LNCaP clone FGC (cell line): ENCODE results near the gene MC1R.

ENCODE experiments used
- DNase-seq: peaks from one replicate; pipeline ENCODE4 v3.0.0-alpha.2; 2011; ENCODE audit warnings: low read depth
- H3K4me3 ChIP-seq: 2 replicates; pipeline ENCODE4 v1.5.1; 2011; ENCODE audit warnings: mild to moderate bottlenecking, low read depth, low read length, control low read depth
- TF ChIP-seq, protein P1 (sequence below): IDR thresholded peaks from 2 replicates; pipeline ENCODE4 v1.5.1; 2012; ENCODE audit warnings: mild to moderate bottlenecking; ENCODE audit not compliant: control insufficient read depth, insufficient read depth; ENCODE audit errors: extremely low read depth

MC1R gene

GRCh38 chr16:89890200-89890599 is 28.5 kb upstream of the MC1R start:
- TF ChIP-seq, protein P1, sequence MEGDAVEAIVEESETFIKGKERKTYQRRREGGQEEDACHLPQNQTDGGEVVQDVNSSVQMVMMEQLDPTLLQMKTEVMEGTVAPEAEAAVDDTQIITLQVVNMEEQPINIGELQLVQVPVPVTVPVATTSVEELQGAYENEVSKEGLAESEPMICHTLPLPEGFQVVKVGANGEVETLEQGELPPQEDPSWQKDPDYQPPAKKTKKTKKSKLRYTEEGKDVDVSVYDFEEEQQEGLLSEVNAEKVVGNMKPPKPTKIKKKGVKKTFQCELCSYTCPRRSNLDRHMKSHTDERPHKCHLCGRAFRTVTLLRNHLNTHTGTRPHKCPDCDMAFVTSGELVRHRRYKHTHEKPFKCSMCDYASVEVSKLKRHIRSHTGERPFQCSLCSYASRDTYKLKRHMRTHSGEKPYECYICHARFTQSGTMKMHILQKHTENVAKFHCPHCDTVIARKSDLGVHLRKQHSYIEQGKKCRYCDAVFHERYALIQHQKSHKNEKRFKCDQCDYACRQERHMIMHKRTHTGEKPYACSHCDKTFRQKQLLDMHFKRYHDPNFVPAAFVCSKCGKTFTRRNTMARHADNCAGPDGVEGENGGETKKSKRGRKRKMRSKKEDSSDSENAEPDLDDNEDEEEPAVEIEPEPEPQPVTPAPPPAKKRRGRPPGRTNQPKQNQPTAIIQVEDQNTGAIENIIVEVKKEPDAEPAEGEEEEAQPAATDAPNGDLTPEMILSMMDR: no peak
- H3K4me3 ChIP-seq: no peak overlapping the region
- DNase-seq: no peak

DNA sequence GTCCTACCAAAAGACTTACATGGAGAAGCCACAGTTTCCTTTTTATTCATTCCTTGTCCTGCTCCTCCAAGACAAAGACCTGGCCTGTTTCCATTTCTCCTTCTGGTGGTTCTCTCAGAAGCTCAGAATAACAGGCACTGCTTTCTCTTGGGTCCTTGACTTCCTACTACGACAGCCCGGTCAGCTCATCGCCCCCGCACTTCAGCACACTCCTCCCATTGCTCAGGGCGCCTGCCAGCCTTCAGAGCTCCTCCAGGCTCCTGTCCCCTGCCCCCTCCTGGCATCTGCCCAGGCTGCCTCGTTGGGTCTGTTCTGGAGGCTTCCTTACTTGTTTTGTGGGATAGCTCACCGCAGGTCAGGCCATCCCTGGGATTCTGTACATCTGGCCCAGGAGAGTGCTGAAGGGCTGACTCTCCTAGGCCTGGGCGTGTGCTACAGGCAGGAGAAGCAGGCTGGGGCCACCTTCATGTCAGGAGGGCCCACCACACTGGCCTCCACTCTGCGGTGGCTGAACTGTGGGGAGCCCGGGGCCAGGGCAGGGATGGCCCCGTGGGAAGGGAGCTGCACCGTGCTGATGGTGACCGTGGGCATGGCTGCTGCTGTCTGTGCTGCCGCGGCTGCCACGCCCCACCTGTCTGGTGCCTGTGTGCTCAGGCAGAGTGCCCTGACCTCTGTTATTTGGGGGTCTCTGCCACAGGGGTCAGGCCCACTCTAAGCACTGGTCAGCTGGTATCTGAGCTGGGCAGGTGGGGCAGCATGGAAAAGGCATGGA is 27.6 kb upstream of the MC1R start:
- H3K4me3 ChIP-seq: no peak overlapping the region
- DNase-seq: no peak
- TF ChIP-seq, protein P1: no peak

DNA sequence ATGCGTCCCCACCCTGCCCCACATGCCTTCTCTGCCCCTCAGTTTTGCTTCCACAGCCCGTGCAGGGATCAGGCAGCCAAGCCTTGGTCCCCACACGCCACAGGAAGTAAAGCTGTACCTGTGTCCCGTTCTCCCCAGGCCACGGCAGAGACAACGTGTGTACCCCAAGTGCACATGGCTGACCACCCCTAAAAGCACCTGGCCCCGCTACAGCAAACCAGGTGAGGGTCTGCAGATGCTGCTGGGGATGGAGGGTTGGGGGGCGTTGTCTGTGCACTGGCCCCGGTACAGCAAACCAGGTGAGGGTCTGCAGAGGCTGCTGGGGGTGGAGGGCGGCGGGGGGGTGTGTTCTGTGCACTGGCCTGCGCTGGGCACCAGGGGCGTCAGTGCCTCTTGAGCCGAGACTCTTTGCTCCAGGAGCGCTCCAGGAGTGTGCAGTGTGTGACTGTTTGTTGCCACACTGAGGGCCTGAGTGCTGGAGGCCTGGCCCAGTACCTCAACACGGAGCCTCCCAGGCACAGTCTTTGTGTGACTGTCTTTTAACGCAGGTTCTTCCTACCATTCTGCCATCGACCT is 26.5 kb upstream of the MC1R start:
- DNase-seq: no peak
- H3K4me3 ChIP-seq: no peak overlapping the region
- TF ChIP-seq, protein P1: no peak

DNA sequence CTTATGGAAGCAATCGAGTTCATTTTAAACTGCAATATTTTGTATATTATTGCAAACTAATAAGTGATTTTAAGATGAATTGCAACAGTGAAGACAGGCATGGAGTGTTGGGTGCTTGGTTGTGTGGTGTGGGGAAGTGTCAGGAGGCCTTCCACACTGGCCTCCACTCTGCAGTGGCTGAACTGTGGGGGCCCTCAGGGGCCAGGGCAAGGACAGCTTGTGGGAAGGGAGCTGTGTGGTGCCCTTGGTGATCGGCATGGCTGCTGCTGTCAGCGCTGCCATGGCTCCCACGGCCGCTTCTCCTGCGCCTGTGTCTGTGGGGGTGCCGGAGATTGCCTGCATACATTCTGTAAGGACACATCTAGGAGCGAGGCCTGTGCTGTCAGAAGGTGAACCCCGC is 26.0 kb upstream of the MC1R start:
- no peak overlapping the region for H3K4me3 ChIP-seq
- TF ChIP-seq, protein P1: no peak
- DNase-seq: no peak

GRCh38 chr16:89893642-89894548 is 24.8 kb upstream of the MC1R start:
- TF ChIP-seq, protein P1: no peak
- H3K4me3 ChIP-seq: no peak overlapping the region
- DNase-seq: no peak

- DNase-seq: no peak
- no peak overlapping the region for H3K4me3 ChIP-seq
- TF ChIP-seq, protein P1: no peak
Observed at GRCh38 chr16:89895482-89896250, 23.0 kb upstream of the MC1R start.
